Measurements from ENCODE around the gene CD2.

Gene CD2

GRCh38 chr1:116751146-116751545 lies 3.1 kb upstream of the CD2 start:
- Histone ChIP-seq H3K27me3 (replicated peaks; ENCODE audit: insufficient read depth, low read length) (no peaks in the 10 kb centered on the region), H3F3A (ENCODE audit: insufficient read depth, low read length) (no peaks in the 10 kb centered on the region), H3K4me1 (ENCODE audit: low read length) (no peaks in the 10 kb centered on the region), H3K4me2 (ENCODE audit: low read depth, low read length) (no peak overlapping the region), H4K20me1 (ENCODE audit: insufficient read depth, low read length) (no peaks in the 10 kb centered on the region), H3K4me3 (ENCODE audit: low read length) (no peak overlapping the region), H3K79me2 (ENCODE audit: low read length) (no peaks in the 10 kb centered on the region), H3K27ac (ENCODE audit: low read length) (no peak overlapping the region), H3K9me2 (replicated peaks; ENCODE audit: insufficient read depth, low read length) (no peaks in the 10 kb centered on the region), H3K36me3 (replicated peaks; ENCODE audit: insufficient read depth, low read length) (no peaks in the 10 kb centered on the region), H3K9me3 (replicated peaks; ENCODE audit: insufficient read depth, low read length) (no peaks in the 10 kb centered on the region), H2AFZ (ENCODE audit: low read length) (no peak overlapping the region), H3K9ac (ENCODE audit: low read length) (no peak overlapping the region)
- TF ChIP-seq EZH2phosphoT487 (IDR thresholded peaks at IDR 0.05; ENCODE audit: low read length) (no peak), CTCF (IDR thresholded peaks at IDR 0.05; ENCODE audit: low read length) (no peak), EZH2 (optimal IDR thresholded peaks at IDR 0.05; ENCODE audit: low read depth, low read length) (no peak)
- no peak for DNase-seq

- TF ChIP-seq CTCF (IDR thresholded peaks at IDR 0.05; ENCODE audit: low read length) (no peak), EZH2phosphoT487 (IDR thresholded peaks at IDR 0.05; ENCODE audit: low read length) (no peak), EZH2 (optimal IDR thresholded peaks at IDR 0.05; ENCODE audit: low read depth, low read length) (no peak)
- Histone ChIP-seq H3K79me2 (ENCODE audit: low read length) (no peaks in the 10 kb centered on the region), H3K4me2 (ENCODE audit: low read depth, low read length) (no peak overlapping the region), H3K9ac (ENCODE audit: low read length) (no peak overlapping the region), H3K9me3 (replicated peaks; ENCODE audit: insufficient read depth, low read length) (no peaks in the 10 kb centered on the region), H3F3A (ENCODE audit: insufficient read depth, low read length) (no peaks in the 10 kb centered on the region), H3K36me3 (replicated peaks; ENCODE audit: insufficient read depth, low read length) (no peaks in the 10 kb centered on the region), H3K4me1 (ENCODE audit: low read length) (no peaks in the 10 kb centered on the region), H3K27me3 (replicated peaks; ENCODE audit: insufficient read depth, low read length) (no peaks in the 10 kb centered on the region), H4K20me1 (ENCODE audit: insufficient read depth, low read length) (no peaks in the 10 kb centered on the region), H3K27ac (ENCODE audit: low read length) (no peak overlapping the region), H2AFZ (ENCODE audit: low read length) (no peak overlapping the region), H3K9me2 (replicated peaks; ENCODE audit: insufficient read depth, low read length) (no peaks in the 10 kb centered on the region), H3K4me3 (ENCODE audit: low read length) (no peak overlapping the region)
- DNase-seq, result no peak
Measured at GRCh38 chr1:116751621-116752020, 2.6 kb upstream of the CD2 start.

GRCh38 chr1:116753312-116753711 lies 918 bp upstream of the CD2 start:
- H3K36me3 ChIP-seq (replicated peaks; ENCODE audit: insufficient read depth, low read length), result no peaks in the 10 kb centered on the region
- H3K9me3 ChIP-seq (replicated peaks; ENCODE audit: insufficient read depth, low read length), result no peaks in the 10 kb centered on the region
- H3K9me2 ChIP-seq (replicated peaks; ENCODE audit: insufficient read depth, low read length), result no peaks in the 10 kb centered on the region
- no peak overlapping the region for H3K4me2 ChIP-seq (ENCODE audit: low read depth, low read length)
- H3K4me1 ChIP-seq (ENCODE audit: low read length), result no peaks in the 10 kb centered on the region
- no peak for TF ChIP-seq CTCF (IDR thresholded peaks at IDR 0.05; ENCODE audit: low read length)
- no peak for TF ChIP-seq EZH2 (optimal IDR thresholded peaks at IDR 0.05; ENCODE audit: low read depth, low read length)
- TF ChIP-seq EZH2phosphoT487 (IDR thresholded peaks at IDR 0.05; ENCODE audit: low read length), result no peak
- no peaks in the 10 kb centered on the region for H3K27me3 ChIP-seq (replicated peaks; ENCODE audit: insufficient read depth, low read length)
- H3K4me3 ChIP-seq (ENCODE audit: low read length), result no peak overlapping the region
- no peaks in the 10 kb centered on the region for H3F3A ChIP-seq (ENCODE audit: insufficient read depth, low read length)
- H2AFZ ChIP-seq (ENCODE audit: low read length), result no peak overlapping the region
- no peak for DNase-seq
- H4K20me1 ChIP-seq (ENCODE audit: insufficient read depth, low read length), result no peaks in the 10 kb centered on the region
- H3K79me2 ChIP-seq (ENCODE audit: low read length), result no peaks in the 10 kb centered on the region
- H3K9ac ChIP-seq (ENCODE audit: low read length), result no peak overlapping the region
- no peak overlapping the region for H3K27ac ChIP-seq (ENCODE audit: low read length)
